H9 (cell line): ENCODE measurements around the gene LHFPL2. TPM values are rescaled to one million over a fixed set of nuclear protein-coding genes. Genes with fewer than 3 reads are reported as not detected.

Source experiments
- DNase-seq: peaks from one replicate; pipeline ENCODE4 v3.0.0-alpha.2; 2017
- H2AFZ ChIP-seq: one replicate; pipeline ENCODE4 v1.6.1; 2013; ENCODE audit warnings: mild to moderate bottlenecking, low read length, control low read depth, moderate library complexity
- H2AK5ac ChIP-seq: 2 replicates; pipeline ENCODE4 v1.6.1; 2013; ENCODE audit warnings: low read length, control low read depth, mixed read lengths; ENCODE audit not compliant: insufficient read length
- H2BK120ac ChIP-seq: one replicate; pipeline ENCODE4 v1.6.1; 2013; ENCODE audit warnings: low read depth, mild to moderate bottlenecking, low read length, control low read depth, inconsistent platforms; ENCODE audit not compliant: poor library complexity, severe bottlenecking
- H2BK12ac ChIP-seq: 2 replicates; pipeline ENCODE4 v1.6.1; 2013; ENCODE audit warnings: low read length, control low read depth, mixed read lengths, low read depth; ENCODE audit not compliant: insufficient read length
- H2BK15ac ChIP-seq: 2 replicates; pipeline ENCODE4 v1.6.1; 2013; ENCODE audit warnings: low read depth, low read length, control low read depth
- H2BK20ac ChIP-seq: one replicate; pipeline ENCODE4 v1.6.1; 2013; ENCODE audit warnings: low read depth, mild to moderate bottlenecking, low read length, control low read depth, inconsistent platforms; ENCODE audit not compliant: poor library complexity, severe bottlenecking
- H2BK5ac ChIP-seq: 2 replicates; pipeline ENCODE4 v1.6.1; 2013; ENCODE audit warnings: low read length, control low read depth, mixed read lengths; ENCODE audit not compliant: insufficient read length
- H3K14ac ChIP-seq: 2 replicates; pipeline ENCODE4 v1.6.1; 2013; ENCODE audit warnings: low read length, control low read depth; ENCODE audit not compliant: insufficient read depth
- H3K18ac ChIP-seq: 2 replicates; pipeline ENCODE4 v1.6.1; 2013; ENCODE audit warnings: low read depth, mild to moderate bottlenecking, mixed read lengths, low read length, control low read depth; ENCODE audit not compliant: insufficient read length
- H3K23ac ChIP-seq: 2 replicates; pipeline ENCODE4 v1.6.1; 2013; ENCODE audit warnings: low read length, control low read depth, mixed read lengths, low read depth; ENCODE audit not compliant: insufficient read length
- H3K23me2 ChIP-seq: 2 replicates; pipeline ENCODE4 v1.6.1; 2013; ENCODE audit warnings: low read depth, mild to moderate bottlenecking, mixed read lengths, low read length, control low read depth; ENCODE audit not compliant: insufficient read length, poor library complexity, severe bottlenecking
- H3K27ac ChIP-seq: 2 replicates; pipeline ENCODE4 v1.5.1; 2013; ENCODE audit warnings: low read length, control low read depth, mixed read lengths, low read depth; ENCODE audit not compliant: insufficient read length
- H3K27me3 ChIP-seq: 2 replicates; pipeline ENCODE4 v1.6.1; 2013; ENCODE audit warnings: low read length, control low read depth, inconsistent platforms; ENCODE audit not compliant: insufficient read depth
- H3K4ac ChIP-seq: 2 replicates; pipeline ENCODE4 v1.6.1; 2013; ENCODE audit warnings: low read depth, mild to moderate bottlenecking, control low read depth, inconsistent platforms, low read length, moderate library complexity
- H3K4me1 ChIP-seq: 2 replicates; pipeline ENCODE4 v1.6.1; 2013; ENCODE audit warnings: low read length, control low read depth, inconsistent platforms; ENCODE audit not compliant: insufficient read depth
- H3K4me2 ChIP-seq: 2 replicates; pipeline ENCODE4 v1.6.1; 2013; ENCODE audit warnings: low read length, control low read depth, mixed read lengths; ENCODE audit not compliant: insufficient read length, insufficient read depth
- H3K56ac ChIP-seq: 2 replicates; pipeline ENCODE4 v1.6.1; 2013; ENCODE audit warnings: low read depth, mild to moderate bottlenecking, mixed read lengths, low read length, control low read depth; ENCODE audit not compliant: insufficient read length
- H3K79me1 ChIP-seq: 2 replicates; pipeline ENCODE4 v1.6.1; 2013; ENCODE audit warnings: low read depth, mild to moderate bottlenecking, moderate library complexity, low read length, control low read depth, inconsistent platforms; ENCODE audit not compliant: insufficient read depth, poor library complexity, severe bottlenecking
- H3K79me2 ChIP-seq: 2 replicates; pipeline ENCODE4 v1.6.1; 2013; ENCODE audit warnings: low read length, control low read depth, inconsistent platforms; ENCODE audit not compliant: insufficient read depth
- H3K9ac ChIP-seq: 2 replicates; pipeline ENCODE4 v1.6.1; 2013; ENCODE audit warnings: low read length, control low read depth, mixed read lengths; ENCODE audit not compliant: insufficient read length; ENCODE audit errors: extremely low read depth
- H3K9me3 ChIP-seq: one replicate; pipeline ENCODE4 v1.6.1; 2013; ENCODE audit warnings: low read depth, low read length, inconsistent platforms; ENCODE audit not compliant: control insufficient read depth
- H3T11ph ChIP-seq: one replicate; pipeline ENCODE4 v1.6.1; 2013; ENCODE audit warnings: mild to moderate bottlenecking, low read length, control low read depth, inconsistent platforms
- H4K20me1 ChIP-seq: one replicate; pipeline ENCODE4 v1.6.1; 2013; ENCODE audit not compliant: control insufficient read depth, insufficient read length, insufficient read depth
- H4K5ac ChIP-seq: 2 replicates; pipeline ENCODE4 v1.6.1; 2013; ENCODE audit warnings: low read depth, mild to moderate bottlenecking, mixed read lengths, low read length, control low read depth; ENCODE audit not compliant: insufficient read length
- H4K8ac ChIP-seq: replicated peaks from 2 replicates; pipeline ENCODE4 v1.6.1; 2013; ENCODE audit warnings: low read length, control low read depth, mixed read lengths, low read depth; ENCODE audit not compliant: insufficient read length
- H4K91ac ChIP-seq: 2 replicates; pipeline ENCODE4 v1.6.1; 2013; ENCODE audit warnings: low read depth, mild to moderate bottlenecking, moderate library complexity, mixed read lengths, low read length, control low read depth; ENCODE audit not compliant: insufficient read length
- H3K27ac Mint-ChIP-seq, 3 experiments: 2 replicates in 2 of 3; 3 replicates in 1 of 3; pipeline ENCODE4 v1.8.0; 2020 to 2021; ENCODE audit warnings: mixed read lengths in 3 of 3, mild to moderate bottlenecking in 1 of 3, moderate library complexity in 1 of 3
- H3K27me3 Mint-ChIP-seq: 2 replicates; pipeline ENCODE4 v1.8.0; 2021; ENCODE audit warnings: low read depth, mild to moderate bottlenecking, moderate library complexity, mixed read lengths
- H3K36me3 Mint-ChIP-seq, 3 experiments: 2 replicates in 2 of 3; 3 replicates in 1 of 3; pipeline ENCODE4 v1.8.0; 2020 to 2021; ENCODE audit warnings: low read depth in 3 of 3, mixed read lengths in 3 of 3; ENCODE audit not compliant: insufficient read depth in 1 of 3
- H3K4me1 Mint-ChIP-seq, 2 experiments: 2 replicates each; pipeline ENCODE4 v1.8.0; 2020; ENCODE audit warnings: mixed read lengths in 2 of 2
- H3K4me3 Mint-ChIP-seq, 2 experiments: 2 replicates in 1 of 2; 3 replicates in 1 of 2; pipeline ENCODE4 v1.8.0; 2020 to 2021; ENCODE audit warnings: mild to moderate bottlenecking in 2 of 2, mixed read lengths in 2 of 2, moderate library complexity in 1 of 2
- H3K9me3 Mint-ChIP-seq, 2 experiments: 2 replicates in 1 of 2; 3 replicates in 1 of 2; pipeline ENCODE4 v1.8.0; 2020; ENCODE audit warnings: mild to moderate bottlenecking in 2 of 2, mixed read lengths in 2 of 2, moderate library complexity in 1 of 2
- WGBS: extraction: QIAGEN DNeasy Blood & Tissue Kit; methylation state at CpG from one replicate; pipeline ENCODE4 v1.1.7; 2013; ENCODE audit warnings: missing lambda C conversion rate, low lambda C conversion rate, mixed read lengths; ENCODE audit not compliant: insufficient read length; ENCODE audit errors: extremely low coverage; 5-methylcytosine and 5-hydroxymethylcytosine counted together
- total RNA-seq: library from RNA; stranded (reverse); gene quantifications from 2 replicates; pipeline ENCODE4 v1.2.1, GENCODE V29; 2021
- TF ChIP-seq, protein P1 (sequence below): fragments of 200-600 bp; sonication (generic); conservative IDR thresholded peaks from 3 replicates; pipeline ENCODE4 v1.8.0; 2021; ENCODE audit warnings: antibody characterized with exemption, mild to moderate bottlenecking

Gene LHFPL2
- total RNA-seq, 1 experiment from 2014 or later: 26.3 TPM

DNA sequence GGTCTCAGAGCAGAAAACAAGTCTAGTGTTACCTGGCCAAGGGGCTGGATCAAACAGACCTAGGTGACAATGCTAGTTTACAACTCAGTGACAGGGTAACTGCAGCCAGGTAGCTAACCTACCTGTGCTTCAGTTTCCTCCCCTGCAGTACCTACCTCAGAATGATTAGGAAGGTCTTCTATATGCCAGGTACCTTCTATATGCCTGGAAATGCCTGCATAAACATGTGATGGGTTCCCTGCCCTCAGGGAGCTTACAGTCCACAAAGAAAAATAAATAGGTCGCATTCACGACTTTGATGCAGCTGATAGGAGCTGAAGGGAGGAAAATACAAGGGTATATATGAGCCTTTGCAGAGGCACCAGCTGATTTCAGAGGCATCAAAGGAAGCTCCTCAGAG, 16.1 kb downstream of the LHFPL2 start:
- Histone ChIP-seq H4K20me1 (no peaks in the 10 kb centered on the region), H2BK120ac (no peak overlapping the region), H3K23me2 (no peaks in the 10 kb centered on the region), H4K5ac (no peak overlapping the region), H2AFZ (no peak overlapping the region), H3K9ac (no peak overlapping the region), H3K27me3 (no peaks in the 10 kb centered on the region), H3K4me1 (no peaks in the 10 kb centered on the region), H3K79me1 (peaks cover 7% of the 10 kb centered on the region), H3K27ac (no peak overlapping the region), H3K14ac (no peak overlapping the region), H2AK5ac (no peak overlapping the region), H3K4me2 (no peak overlapping the region), H3K18ac (no peak overlapping the region), H3K79me2 (peaks cover 28% of the 10 kb centered on the region), H4K91ac (no peak overlapping the region), H3K56ac (no peak overlapping the region), H3K4ac (no peak overlapping the region), H3T11ph (no peak overlapping the region), H2BK15ac (no peak overlapping the region), H2BK20ac (no peak overlapping the region), H4K8ac (no peak overlapping the region), H2BK12ac (no peak overlapping the region), H3K23ac (no peak overlapping the region), H2BK5ac (no peak overlapping the region), H3K9me3 (no peaks in the 10 kb centered on the region)
- no peaks in the 10 kb centered on the region for H3K9me3 Mint-ChIP-seq
- no CpG with 5 or more reads among the region's 2 CpGs for WGBS
- TF ChIP-seq, protein P1, sequence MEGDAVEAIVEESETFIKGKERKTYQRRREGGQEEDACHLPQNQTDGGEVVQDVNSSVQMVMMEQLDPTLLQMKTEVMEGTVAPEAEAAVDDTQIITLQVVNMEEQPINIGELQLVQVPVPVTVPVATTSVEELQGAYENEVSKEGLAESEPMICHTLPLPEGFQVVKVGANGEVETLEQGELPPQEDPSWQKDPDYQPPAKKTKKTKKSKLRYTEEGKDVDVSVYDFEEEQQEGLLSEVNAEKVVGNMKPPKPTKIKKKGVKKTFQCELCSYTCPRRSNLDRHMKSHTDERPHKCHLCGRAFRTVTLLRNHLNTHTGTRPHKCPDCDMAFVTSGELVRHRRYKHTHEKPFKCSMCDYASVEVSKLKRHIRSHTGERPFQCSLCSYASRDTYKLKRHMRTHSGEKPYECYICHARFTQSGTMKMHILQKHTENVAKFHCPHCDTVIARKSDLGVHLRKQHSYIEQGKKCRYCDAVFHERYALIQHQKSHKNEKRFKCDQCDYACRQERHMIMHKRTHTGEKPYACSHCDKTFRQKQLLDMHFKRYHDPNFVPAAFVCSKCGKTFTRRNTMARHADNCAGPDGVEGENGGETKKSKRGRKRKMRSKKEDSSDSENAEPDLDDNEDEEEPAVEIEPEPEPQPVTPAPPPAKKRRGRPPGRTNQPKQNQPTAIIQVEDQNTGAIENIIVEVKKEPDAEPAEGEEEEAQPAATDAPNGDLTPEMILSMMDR: no peak
- H3K4me3 Mint-ChIP-seq: no peak overlapping the region
- H3K27ac Mint-ChIP-seq: no peak overlapping the region
- H3K27me3 Mint-ChIP-seq: no peaks in the 10 kb centered on the region
- H3K4me1 Mint-ChIP-seq: peaks cover 7 to 17% of the 10 kb centered on the region in 2 experiments
- H3K36me3 Mint-ChIP-seq: peaks cover 45 to 53% (median 49%) of the 10 kb centered on the region in 3 experiments
- no peak for DNase-seq
